SK-N-MC (cell line): ENCODE measurements around the gene LRRC38.

Experiments
- EZH2 ChIP-seq: fragments of 200-600 bp; sonication (generic); IDR thresholded peaks from one replicate; pipeline ENCODE4 v1.6.1; 2017; ENCODE audit warnings: antibody characterized with exemption
- FOXP2 ChIP-seq: optimal IDR thresholded peaks from 2 replicates; pipeline ENCODE3; 2011; ENCODE audit warnings: mild to moderate bottlenecking, moderate library complexity; ENCODE audit not compliant: insufficient read depth; ENCODE audit errors: extremely low read length, control extremely low read depth
- POLR2AphosphoS5 ChIP-seq: IDR thresholded peaks from 2 replicates; pipeline ENCODE4 v1.6.1; 2012; ENCODE audit warnings: mild to moderate bottlenecking, low read depth, low read length, borderline replicate concordance

DNA sequence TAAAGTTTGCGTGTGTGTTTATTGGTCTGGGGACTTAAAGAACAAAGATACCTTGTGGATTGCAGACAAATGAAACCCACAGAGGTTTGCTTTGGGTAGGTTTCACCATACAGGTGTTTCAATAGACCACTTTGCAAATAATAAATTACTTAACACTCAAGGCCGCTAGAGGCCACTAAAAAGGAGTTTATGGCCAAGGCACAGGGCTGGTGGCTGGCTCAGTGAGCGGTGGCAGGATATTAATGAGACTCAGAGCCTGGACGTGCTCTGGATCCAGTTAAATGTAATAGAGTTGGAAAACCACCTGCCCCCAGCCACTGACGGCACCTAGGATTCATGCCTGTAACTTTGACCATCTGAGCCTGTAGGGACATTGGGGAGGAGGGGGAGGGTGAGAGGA lies 44.5 kb downstream of the LRRC38 start:
- no peak for TF ChIP-seq EZH2
- no peak for TF ChIP-seq POLR2AphosphoS5
- no peak for TF ChIP-seq FOXP2
